GM13977 (cell line): Measurements from ENCODE around the gene TMEM132C.

Experiments used
- DNase-seq: peaks from one replicate; pipeline ENCODE4 v3.0.0; 2012; ENCODE audit warnings: low spot score
- CTCF ChIP-seq: IDR thresholded peaks from 2 replicates; pipeline ENCODE4 v1.5.1; 2012; ENCODE audit warnings: mild to moderate bottlenecking, control low read depth; ENCODE audit not compliant: insufficient read depth; ENCODE audit errors: extremely low read depth, missing control alignments
- in situ Hi-C: fragments of 300-500 bp; cut with MboI; formaldehyde crosslinking; loops from one replicate; pipeline ENCODE4 v1.12.0; 2022; ENCODE audit warnings: low sequenced_read_pairs, low pct_unique_long_range_greater_than_20kb, mixed read lengths, inconsistent platforms; ENCODE audit not compliant: unreplicated experiment

Gene TMEM132C

GRCh38 chr12:128664501-128664900 is 397.5 kb downstream of the TMEM132C start:
- TF ChIP-seq CTCF: no peak
- in situ Hi-C loops: no loop called here
- DNase-seq: no peak

- TF ChIP-seq CTCF: no peak
- in situ Hi-C loops: no loop called here
- DNase-seq: no peak
Observed at GRCh38 chr12:128667193-128667592, 400.2 kb downstream of the TMEM132C start.

GRCh38 chr12:128671528-128672042 is 404.6 kb downstream of the TMEM132C start:
- no peak for TF ChIP-seq CTCF
- DNase-seq: no peak
- in situ Hi-C loops: no loop called here

- TF ChIP-seq CTCF: no peak
- DNase-seq: no peak
- in situ Hi-C loops: no loop called here
Observed at GRCh38 chr12:128672428-128672827, 405.5 kb downstream of the TMEM132C start.

- in situ Hi-C loops: no loop called here
- DNase-seq: no peak
- no peak for TF ChIP-seq CTCF
Observed at GRCh38 chr12:128672893-128673292, 405.9 kb downstream of the TMEM132C start.

GRCh38 chr12:128675576-128675975 is 408.6 kb downstream of the TMEM132C start:
- no peak for TF ChIP-seq CTCF
- no peak for DNase-seq
- in situ Hi-C loops: no loop called here

- in situ Hi-C loops: no loop called here
- TF ChIP-seq CTCF: no peak
- no peak for DNase-seq
Observed at GRCh38 chr12:128680555-128680954, 413.6 kb downstream of the TMEM132C start.
